Keratinocyte (primary cell): ENCODE results near the gene PHACTR2. TPM values are rescaled to one million over a fixed set of nuclear protein-coding genes. Genes with fewer than 3 reads are reported as not detected.
"Not testable (repeated sequence)": the region's sequence is repeated elsewhere in the genome, so short reads cannot be mapped to it uniquely, and the experiment has no call there.

Source experiments
- DNase-seq: peaks from one replicate; pipeline ENCODE4 v3.0.0-alpha.2; 2011; ENCODE audit warnings: low read depth, missing footprints, low spot score
- FAIRE-seq: peaks from 2 replicates; lab custom pipeline; 2011; peaks lifted over from hg19 to GRCh38; lab: Jason Lieb, UNC
- H2AFZ ChIP-seq: 2 replicates; pipeline ENCODE4 v1.6.0; 2012; ENCODE audit warnings: low read length, control low read depth, inconsistent platforms; ENCODE audit not compliant: control insufficient read depth
- H3K27ac ChIP-seq: 2 replicates; pipeline ENCODE4 v1.5.1; 2011; ENCODE audit warnings: low read length; ENCODE audit not compliant: control insufficient read depth, insufficient read depth
- H3K27me3 ChIP-seq: 3 replicates; pipeline ENCODE4 v1.6.0; 2011; ENCODE audit warnings: low read length; ENCODE audit not compliant: control insufficient read depth, insufficient read depth; ENCODE audit errors: extremely low read depth
- H3K36me3 ChIP-seq, 2 experiments: 2 replicates in 1 of 2; 3 replicates in 1 of 2; pipeline ENCODE4 v1.5.1; 2011; ENCODE audit warnings: low read length in 2 of 2, mild to moderate bottlenecking in 1 of 2; ENCODE audit not compliant: control insufficient read depth in 2 of 2, insufficient read depth in 2 of 2; ENCODE audit errors: extremely low read depth in 1 of 2
- H3K4me1 ChIP-seq: 3 replicates; pipeline ENCODE4 v1.5.1; 2011; ENCODE audit warnings: low read length; ENCODE audit not compliant: control insufficient read depth, insufficient read depth; ENCODE audit errors: extremely low read depth
- H3K4me2 ChIP-seq: 3 replicates; pipeline ENCODE4 v1.6.0; 2011; ENCODE audit warnings: low read depth, low read length; ENCODE audit not compliant: control insufficient read depth, insufficient read depth; ENCODE audit errors: extremely low read depth
- H3K4me3 ChIP-seq, 3 experiments: fragments of 200-600 bp in 1 of 3; sonication (generic) in 1 of 3; 2 replicates in 2 of 3; 3 replicates in 1 of 3; pipeline ENCODE4 v1.5.1; 2011 to 2016; ENCODE audit warnings: low read length in 3 of 3, mild to moderate bottlenecking in 3 of 3, control low read depth in 2 of 3, inconsistent platforms in 1 of 3, low read depth in 1 of 3, mixed read lengths in 1 of 3, mixed run types in 1 of 3, moderate library complexity in 1 of 3; ENCODE audit not compliant: control insufficient read depth in 2 of 3, insufficient read depth in 2 of 3; ENCODE audit errors: extremely low read depth in 1 of 3
- H3K79me2 ChIP-seq: 2 replicates; pipeline ENCODE4 v1.6.0; 2012; ENCODE audit warnings: low read length; ENCODE audit not compliant: control insufficient read depth, insufficient read depth
- H3K9ac ChIP-seq: 3 replicates; pipeline ENCODE4 v1.6.0; 2011; ENCODE audit warnings: low read length; ENCODE audit not compliant: control insufficient read depth, insufficient read depth; ENCODE audit errors: extremely low read depth
- H3K9me1 ChIP-seq: 3 replicates; pipeline ENCODE4 v1.6.0; 2011; ENCODE audit warnings: low read length; ENCODE audit not compliant: control insufficient read depth, insufficient read depth; ENCODE audit errors: extremely low read depth
- H3K9me3 ChIP-seq: 2 replicates; pipeline ENCODE4 v1.5.1; 2012; ENCODE audit warnings: low read depth, low read length; ENCODE audit not compliant: control insufficient read depth
- H4K20me1 ChIP-seq: 3 replicates; pipeline ENCODE4 v1.6.0; 2011; ENCODE audit warnings: low read length; ENCODE audit not compliant: control insufficient read depth, insufficient read depth; ENCODE audit errors: extremely low read depth
- EZH2 ChIP-seq: IDR thresholded peaks from one replicate; pipeline ENCODE4 v1.6.1; 2012; ENCODE audit warnings: inconsistent platforms, mild to moderate bottlenecking, low read length, moderate library complexity
- dilution Hi-C: fragments of 300-500 bp; cut with MboI; formaldehyde crosslinking; loops from one replicate; pipeline ENCODE4 v1.7.0; 2020; ENCODE audit warnings: low sequenced_read_pairs; ENCODE audit not compliant: extremely low pct_ligation_motif_present
- polyA plus RNA-seq, 5 experiments: library from polyadenylated mRNA; depleted of rRNA in 3 of 5; stranded (reverse) in 3 of 5; stranded (forward) in 1 of 5; unstranded in 1 of 5; fragments of >200 nt; gene quantifications; 1 replicate in 1 of 5; 2 replicates in 3 of 5; 3 replicates in 1 of 5; pipeline versions ENCODE4 v1.2.1 to v1.2.3, GENCODE V29; 2011 to 2012; ENCODE audit warnings: missing spikeins in 2 of 5, low read depth in 1 of 5, low replicate concordance in 1 of 5
- TF ChIP-seq, protein P1 (sequence below), 3 experiments: IDR thresholded peaks in 1 of 3; conservative IDR thresholded peaks in 1 of 3; optimal IDR thresholded peaks in 1 of 3; 2 replicates in 2 of 3; 3 replicates in 1 of 3; pipeline versions ENCODE3 to v1.5.1; 2011; ENCODE audit warnings: low read length in 3 of 3, mild to moderate bottlenecking in 3 of 3, moderate library complexity in 2 of 3, control low read depth in 1 of 3, inconsistent platforms in 1 of 3; ENCODE audit not compliant: insufficient read depth in 2 of 3; ENCODE audit errors: extremely low read depth in 1 of 3

PHACTR2 gene
- polyA plus RNA-seq, 1 donor (not counting 4 experiments of a cell fraction or from before 2014, with no cell fraction given), result 9.4 TPM

DNA sequence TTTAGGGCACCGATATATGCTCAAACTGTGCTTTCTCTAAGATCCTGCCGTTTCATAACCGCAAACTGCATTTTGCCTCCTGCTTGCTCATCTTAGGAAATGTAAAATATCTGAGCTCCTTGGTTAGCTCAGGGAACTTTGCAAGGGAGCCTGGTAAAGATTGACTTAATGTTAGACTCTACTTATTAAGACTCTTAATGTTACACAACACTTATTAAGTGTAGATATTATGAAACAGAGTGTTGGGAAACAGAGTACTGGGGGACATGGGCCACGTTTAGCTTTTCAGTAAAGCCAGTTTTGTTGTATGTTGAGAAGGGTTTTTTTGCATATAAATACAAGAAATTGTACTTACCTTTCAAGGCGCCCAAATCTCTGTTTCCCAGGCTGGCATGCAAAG, 167.3 kb downstream of the PHACTR2 start:
- H3K36me3 ChIP-seq, result peaks cover 14 to 26% of the 10 kb centered on the region in 2 experiments
- no peak overlapping the region for H3K27ac ChIP-seq
- H3K9me3 ChIP-seq, result no peaks in the 10 kb centered on the region
- H3K4me1 ChIP-seq, result peaks cover 7% of the 10 kb centered on the region
- FAIRE-seq, result no peak
- H3K4me3 ChIP-seq, result no peak overlapping the region
- H2AFZ ChIP-seq, result no peak overlapping the region
- H3K9ac ChIP-seq, result no peak overlapping the region
- no peak for DNase-seq
- dilution Hi-C loops, result no loop called here
- H3K27me3 ChIP-seq, result no peaks in the 10 kb centered on the region
- H3K9me1 ChIP-seq, result no peaks in the 10 kb centered on the region
- H4K20me1 ChIP-seq, result no peaks in the 10 kb centered on the region
- TF ChIP-seq, protein P1, sequence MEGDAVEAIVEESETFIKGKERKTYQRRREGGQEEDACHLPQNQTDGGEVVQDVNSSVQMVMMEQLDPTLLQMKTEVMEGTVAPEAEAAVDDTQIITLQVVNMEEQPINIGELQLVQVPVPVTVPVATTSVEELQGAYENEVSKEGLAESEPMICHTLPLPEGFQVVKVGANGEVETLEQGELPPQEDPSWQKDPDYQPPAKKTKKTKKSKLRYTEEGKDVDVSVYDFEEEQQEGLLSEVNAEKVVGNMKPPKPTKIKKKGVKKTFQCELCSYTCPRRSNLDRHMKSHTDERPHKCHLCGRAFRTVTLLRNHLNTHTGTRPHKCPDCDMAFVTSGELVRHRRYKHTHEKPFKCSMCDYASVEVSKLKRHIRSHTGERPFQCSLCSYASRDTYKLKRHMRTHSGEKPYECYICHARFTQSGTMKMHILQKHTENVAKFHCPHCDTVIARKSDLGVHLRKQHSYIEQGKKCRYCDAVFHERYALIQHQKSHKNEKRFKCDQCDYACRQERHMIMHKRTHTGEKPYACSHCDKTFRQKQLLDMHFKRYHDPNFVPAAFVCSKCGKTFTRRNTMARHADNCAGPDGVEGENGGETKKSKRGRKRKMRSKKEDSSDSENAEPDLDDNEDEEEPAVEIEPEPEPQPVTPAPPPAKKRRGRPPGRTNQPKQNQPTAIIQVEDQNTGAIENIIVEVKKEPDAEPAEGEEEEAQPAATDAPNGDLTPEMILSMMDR (optimal IDR thresholded peaks at IDR 0.05 in 1 of 3, IDR thresholded peaks at IDR 0.05 in 1 of 3, conservative IDR thresholded peaks at IDR 0.05 in 1 of 3; ENCODE audit: extremely low read depth in 1 of 3, insufficient read depth in 2 of 3, low read length in 3 of 3), result no peak
- TF ChIP-seq EZH2, result no peak
- no peak overlapping the region for H3K4me2 ChIP-seq
- peaks cover 54% of the 10 kb centered on the region for H3K79me2 ChIP-seq

DNA sequence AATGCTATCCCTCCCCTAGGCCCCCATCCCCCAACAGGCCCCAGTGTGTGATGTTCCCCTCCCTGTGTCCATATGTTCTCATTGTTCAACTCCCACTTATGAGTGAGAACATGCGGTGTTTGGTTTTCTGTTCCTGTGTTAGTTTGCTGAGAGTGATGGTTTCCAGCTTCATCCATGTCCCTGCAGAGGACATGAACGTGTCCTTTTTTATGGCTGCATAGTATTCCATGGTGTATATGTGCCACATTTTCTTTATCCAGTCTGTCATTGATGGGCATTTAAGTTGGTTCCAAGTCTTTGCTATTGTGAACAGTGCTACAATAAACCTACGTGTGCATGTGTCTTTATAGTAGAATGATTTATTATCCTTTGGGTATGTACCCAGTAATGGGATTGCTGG, 173.9 kb downstream of the PHACTR2 start:
- DNase-seq, H4K20me1 ChIP-seq, H2AFZ ChIP-seq, H3K4me2 ChIP-seq, dilution Hi-C loops, H3K4me1 ChIP-seq, H3K27me3 ChIP-seq, FAIRE-seq, H3K9ac ChIP-seq, H3K9me3 ChIP-seq, H3K27ac ChIP-seq, H3K4me3 ChIP-seq, H3K9me1 ChIP-seq: not testable (repeated sequence)
- peaks cover 49% of the 10 kb centered on the region for H3K79me2 ChIP-seq
- H3K36me3 ChIP-seq, result peaks cover 14 to 23% of the 10 kb centered on the region in 2 experiments

DNA sequence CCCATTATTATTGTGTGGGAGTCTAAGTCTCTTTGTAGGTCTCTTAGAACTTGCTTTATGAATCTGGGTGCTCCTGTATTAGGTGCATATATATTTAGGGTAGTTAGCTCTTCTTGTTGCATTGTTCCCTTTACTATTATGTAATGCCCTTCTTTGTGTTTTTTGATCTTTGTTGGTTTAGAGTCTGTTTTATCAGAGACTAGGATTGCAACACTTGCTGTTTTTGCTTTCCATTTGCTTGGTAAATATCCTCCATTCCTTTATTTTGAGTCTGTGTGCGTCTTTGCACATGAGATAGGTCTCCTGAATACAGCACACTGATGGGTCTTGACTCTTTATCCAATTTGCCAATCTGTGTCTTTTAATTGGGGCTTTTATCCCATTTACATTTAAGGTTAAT, 177.3 kb downstream of the PHACTR2 start:
- H3K9ac ChIP-seq, H4K20me1 ChIP-seq, FAIRE-seq, DNase-seq, dilution Hi-C loops, H3K9me3 ChIP-seq, H3K9me1 ChIP-seq, H3K4me1 ChIP-seq, H3K4me3 ChIP-seq, H3K4me2 ChIP-seq, H3K27me3 ChIP-seq, H3K27ac ChIP-seq, H2AFZ ChIP-seq: not testable (repeated sequence)
- peaks cover 29% of the 10 kb centered on the region for H3K79me2 ChIP-seq
- H3K36me3 ChIP-seq, result peaks cover 22% of the 10 kb centered on the region in 2 experiments

DNA sequence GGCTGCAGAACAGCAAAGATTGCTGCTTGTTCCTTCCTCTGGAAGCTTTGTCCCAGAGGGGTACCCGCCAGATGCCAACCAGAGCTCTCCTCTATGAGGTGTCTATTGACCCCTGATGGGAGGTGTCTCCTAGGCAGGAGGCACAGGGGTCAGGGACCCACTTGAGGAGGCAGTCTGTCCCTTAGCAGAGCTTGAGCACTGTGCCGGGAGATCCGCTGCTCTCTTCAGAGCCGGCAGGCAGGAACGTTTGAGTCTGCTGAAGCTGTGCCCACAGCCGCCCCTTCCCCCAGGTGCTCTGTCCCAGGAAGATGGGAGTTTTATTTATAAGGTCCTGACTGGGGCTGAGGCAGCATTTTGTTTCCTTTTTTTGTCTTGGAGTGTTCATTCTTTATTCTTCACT, 179.0 kb downstream of the PHACTR2 start:
- dilution Hi-C loops, H3K9ac ChIP-seq, DNase-seq, H3K4me1 ChIP-seq, H2AFZ ChIP-seq, H3K4me3 ChIP-seq, H3K4me2 ChIP-seq, H4K20me1 ChIP-seq, H3K9me1 ChIP-seq, FAIRE-seq, H3K27me3 ChIP-seq, H3K9me3 ChIP-seq, H3K27ac ChIP-seq: not testable (repeated sequence)
- Histone ChIP-seq H3K36me3 (peaks cover 24 to 32% of the 10 kb centered on the region in 2 experiments), H3K79me2 (peaks cover 22% of the 10 kb centered on the region)
